ENCODE data around the gene ACD.

DNA sequence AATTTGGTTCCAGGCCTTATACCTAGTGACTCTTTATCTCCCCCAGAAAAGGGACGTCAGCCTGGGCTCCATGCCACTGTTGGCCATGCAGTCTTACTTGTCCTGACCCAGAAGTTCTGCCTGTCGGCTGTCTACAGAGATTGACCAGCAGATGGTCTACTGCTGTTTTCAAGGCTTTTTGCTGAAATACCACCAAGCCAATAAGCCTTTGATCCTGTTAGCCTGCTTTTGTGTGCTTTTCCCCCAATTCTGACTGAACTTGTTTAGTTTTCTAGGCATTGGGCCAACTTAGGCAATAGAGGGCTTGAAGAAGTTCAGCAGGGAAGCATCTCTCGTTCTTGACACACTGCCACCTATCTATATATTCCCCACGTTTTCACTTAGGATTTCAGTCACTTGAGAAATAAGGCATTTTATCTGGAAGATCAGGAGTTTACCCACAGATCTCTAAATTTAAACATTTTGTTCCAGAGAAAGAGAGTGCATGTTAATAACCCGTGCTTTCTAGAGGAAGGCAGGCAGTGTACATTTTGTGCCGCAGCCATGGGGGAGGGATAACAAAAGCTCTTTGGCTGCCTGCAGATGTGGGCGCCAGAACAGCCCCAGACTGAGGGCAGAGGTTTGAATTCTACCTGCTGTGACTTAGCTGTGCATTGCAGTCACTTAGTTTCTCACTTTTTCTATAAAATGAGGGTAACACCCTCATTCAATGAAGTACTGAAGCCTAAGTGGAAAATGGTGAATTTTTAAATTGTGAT lies 27.5 kb downstream of the ACD start:
- TF ChIP-seq TEAD2 (tag; IDR thresholded peaks at IDR 0.05) (no peak), MTA3 (IDR thresholded peaks at IDR 0.05; ENCODE audit: borderline replicate concordance) (no peak), CHD2 (IDR thresholded peaks at IDR 0.05; ENCODE audit: low read depth, low read length) (no peak), EZH2 (IDR thresholded peaks at IDR 0.05; ENCODE audit: borderline replicate concordance, low read depth, low read length) (no peak), ESRRA (IDR thresholded peaks at IDR 0.05; ENCODE audit: borderline replicate concordance, low read depth) (no peak), GABPB2 (CRISPR knock-in tag; conservative IDR thresholded peaks at IDR 0.05) (no peak), ZNF274 (IDR thresholded peaks at IDR 0.05; ENCODE audit: borderline replicate concordance, low read depth, low read length) (no peak), YY1 (IDR thresholded peaks at IDR 0.05; ENCODE audit: borderline replicate concordance in 1 of 3, control insufficient read depth in 1 of 3, extremely low read depth in 1 of 3, insufficient read depth in 3 of 3, insufficient read length in 1 of 3, insufficient replicate concordance in 2 of 3, low read depth in 1 of 3, low read length in 2 of 3) (no peak), SOX6 (IDR thresholded peaks at IDR 0.05) (no peak)
- TF ChIP-seq, protein P1, sequence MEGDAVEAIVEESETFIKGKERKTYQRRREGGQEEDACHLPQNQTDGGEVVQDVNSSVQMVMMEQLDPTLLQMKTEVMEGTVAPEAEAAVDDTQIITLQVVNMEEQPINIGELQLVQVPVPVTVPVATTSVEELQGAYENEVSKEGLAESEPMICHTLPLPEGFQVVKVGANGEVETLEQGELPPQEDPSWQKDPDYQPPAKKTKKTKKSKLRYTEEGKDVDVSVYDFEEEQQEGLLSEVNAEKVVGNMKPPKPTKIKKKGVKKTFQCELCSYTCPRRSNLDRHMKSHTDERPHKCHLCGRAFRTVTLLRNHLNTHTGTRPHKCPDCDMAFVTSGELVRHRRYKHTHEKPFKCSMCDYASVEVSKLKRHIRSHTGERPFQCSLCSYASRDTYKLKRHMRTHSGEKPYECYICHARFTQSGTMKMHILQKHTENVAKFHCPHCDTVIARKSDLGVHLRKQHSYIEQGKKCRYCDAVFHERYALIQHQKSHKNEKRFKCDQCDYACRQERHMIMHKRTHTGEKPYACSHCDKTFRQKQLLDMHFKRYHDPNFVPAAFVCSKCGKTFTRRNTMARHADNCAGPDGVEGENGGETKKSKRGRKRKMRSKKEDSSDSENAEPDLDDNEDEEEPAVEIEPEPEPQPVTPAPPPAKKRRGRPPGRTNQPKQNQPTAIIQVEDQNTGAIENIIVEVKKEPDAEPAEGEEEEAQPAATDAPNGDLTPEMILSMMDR (IDR thresholded peaks at IDR 0.05 in 2 of 3, conservative IDR thresholded peaks at IDR 0.05 in 1 of 3; ENCODE audit: insufficient read depth in 2 of 3, low read depth in 1 of 3, low read length in 3 of 3), result no peak
- TF ChIP-seq, protein P2, sequence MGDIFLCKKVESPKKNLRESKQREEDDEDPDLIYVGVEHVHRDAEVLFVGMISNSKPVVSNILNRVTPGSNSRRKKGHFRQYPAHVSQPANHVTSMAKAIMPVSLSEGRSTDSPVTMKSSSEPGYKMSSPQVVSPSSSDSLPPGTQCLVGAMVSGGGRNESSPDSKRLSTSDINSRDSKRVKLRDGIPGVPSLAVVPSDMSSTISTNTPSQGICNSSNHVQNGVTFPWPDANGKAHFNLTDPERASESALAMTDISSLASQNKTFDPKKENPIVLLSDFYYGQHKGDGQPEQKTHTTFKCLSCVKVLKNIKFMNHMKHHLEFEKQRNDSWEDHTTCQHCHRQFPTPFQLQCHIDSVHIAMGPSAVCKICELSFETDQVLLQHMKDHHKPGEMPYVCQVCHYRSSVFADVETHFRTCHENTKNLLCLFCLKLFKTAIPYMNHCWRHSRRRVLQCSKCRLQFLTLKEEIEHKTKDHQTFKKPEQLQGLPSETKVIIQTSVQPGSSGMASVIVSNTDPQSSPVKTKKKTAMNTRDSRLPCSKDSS (IDR thresholded peaks at IDR 0.05; ENCODE audit: low read depth, partially characterized antibody), result no peak

Measured in K562 (cell line).